Hippocampal formation (tissue), 2 donors: Measurements from ENCODE around the gene CUX1.

ENCODE experiments used
- DNase-seq, 2 donors: peaks; one replicate each; lab custom pipeline; 2025; lab: John Stamatoyannopoulos, UW

Gene CUX1

DNA sequence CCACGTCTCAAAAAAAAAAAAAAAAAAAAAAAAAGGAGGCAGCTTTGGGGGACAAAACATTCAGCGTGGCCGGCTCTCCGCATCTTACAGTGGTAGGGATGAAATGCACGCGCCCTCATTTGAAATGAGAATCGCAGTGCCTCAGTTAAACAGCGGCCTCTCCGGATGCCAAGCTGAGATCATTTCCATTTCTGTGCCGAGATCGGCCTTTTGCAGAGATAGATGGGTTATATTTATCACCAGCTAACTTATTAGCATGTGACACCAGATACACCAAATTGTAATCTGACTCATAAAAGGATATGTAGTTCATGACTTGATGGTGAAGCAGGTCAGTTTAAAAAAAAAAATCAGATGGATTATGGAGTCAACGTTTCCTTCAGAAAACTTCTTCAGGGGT, 138.7 kb downstream of the CUX1 start:
- DNase-seq = no peak

GRCh38 chr7:101957744-101958525, 140.5 kb downstream of the CUX1 start:
- no peak for DNase-seq

- no peak for DNase-seq
These were observed 141.9 kb downstream of the CUX1 start for GRCh38 chr7:101959342-101959741.

GRCh38 chr7:101959829-101960228, 142.4 kb downstream of the CUX1 start:
- no peak for DNase-seq

DNA sequence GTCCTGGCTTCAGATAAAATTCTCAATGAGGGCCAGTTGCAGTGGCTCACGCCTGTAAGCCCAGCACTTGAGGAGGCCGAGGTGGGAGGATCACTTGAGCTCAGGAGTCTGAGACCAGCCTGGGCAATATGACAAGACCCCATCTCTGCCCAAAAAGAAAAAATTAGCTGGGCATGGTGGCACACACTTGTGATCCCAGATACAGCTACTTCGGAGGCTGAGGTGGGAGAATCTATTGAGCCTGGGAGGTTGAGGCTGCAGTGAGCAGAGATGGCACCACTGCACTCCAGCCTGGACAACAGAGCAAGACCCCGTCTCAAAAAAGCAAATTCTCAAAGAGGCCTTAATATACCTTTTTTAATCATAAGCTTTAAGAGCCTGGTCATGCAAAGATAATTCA, 142.9 kb downstream of the CUX1 start:
- no peak for DNase-seq

- DNase-seq = no peak
These were observed 143.7 kb downstream of the CUX1 start for GRCh38 chr7:101960985-101961708.

- no peak for DNase-seq
These were observed 144.4 kb downstream of the CUX1 start for GRCh38 chr7:101961811-101962210.

GRCh38 chr7:101963693-101964092, 146.3 kb downstream of the CUX1 start:
- no peak for DNase-seq

DNA sequence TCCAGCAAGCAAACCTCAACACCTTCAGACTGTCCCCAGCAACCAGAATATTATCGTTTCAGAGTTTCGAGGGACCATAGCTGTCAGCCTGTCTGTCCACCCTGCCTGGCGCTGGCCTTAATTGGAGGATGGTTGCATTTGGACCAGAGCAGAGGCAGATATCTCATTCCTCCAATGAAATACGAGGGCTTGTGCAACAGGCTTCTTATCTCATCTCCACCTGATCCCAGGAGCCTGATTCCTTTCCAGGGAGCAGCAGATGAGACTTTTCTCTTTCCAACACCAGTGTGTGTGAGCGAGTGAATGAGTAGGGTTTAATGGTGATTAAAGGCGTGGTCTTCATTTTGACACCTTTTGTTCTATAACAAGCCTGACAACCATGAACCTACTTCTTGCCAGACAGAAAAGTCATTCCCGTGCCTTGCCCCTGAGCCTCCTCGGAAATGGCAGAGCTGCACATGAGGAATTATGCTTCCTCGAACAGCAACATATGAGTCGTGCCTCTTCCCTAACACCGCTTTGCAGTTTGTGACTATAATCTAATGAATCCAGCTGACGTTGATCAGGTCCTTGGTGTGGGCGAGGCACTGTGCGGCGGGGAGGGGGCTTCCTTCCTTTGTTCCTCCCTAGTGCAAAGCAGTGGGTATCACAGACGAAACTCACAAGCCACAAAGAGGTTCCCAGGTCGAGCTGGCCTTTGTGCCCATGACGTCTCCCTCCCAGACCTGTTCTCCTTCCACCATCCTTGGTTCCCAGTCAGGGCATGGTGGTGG, 147.4 kb downstream of the CUX1 start:
- no peak for DNase-seq

DNA sequence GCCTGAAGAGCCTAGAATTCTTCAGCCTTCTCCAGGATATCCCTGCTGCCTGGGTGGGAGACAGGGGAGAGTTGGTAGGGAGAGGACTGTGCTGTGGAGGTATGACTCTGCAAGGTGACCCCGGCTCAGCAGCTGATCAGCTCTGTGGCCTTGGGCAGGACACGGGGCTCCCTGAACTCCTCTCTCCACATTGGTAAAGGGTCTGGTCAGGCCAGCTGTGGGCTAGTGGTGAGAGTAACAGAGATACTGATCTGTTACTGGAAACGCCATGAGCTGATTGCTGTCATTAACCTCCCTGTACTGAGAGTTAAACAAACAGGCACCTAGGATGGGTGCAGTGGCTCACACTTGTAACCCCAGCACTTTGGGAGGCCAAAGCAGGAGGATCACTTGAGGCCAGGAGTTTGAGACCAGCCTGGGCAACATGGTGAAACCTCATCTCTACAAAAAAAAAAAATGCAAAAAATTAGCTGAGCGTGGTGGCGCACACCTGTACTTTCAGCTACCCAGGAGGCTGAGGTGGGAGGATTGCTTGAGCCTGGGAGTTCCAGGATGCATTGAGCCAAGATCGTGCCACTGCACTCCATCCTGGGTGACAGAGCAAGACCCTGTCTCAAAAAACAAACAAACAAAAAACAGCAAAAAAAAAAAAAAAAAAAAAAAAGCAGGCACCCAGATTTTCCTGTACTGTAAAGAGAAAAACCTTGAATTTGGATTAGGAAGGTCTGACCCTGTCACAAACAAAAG, 151.5 kb downstream of the CUX1 start:
- DNase-seq = no peak

DNA sequence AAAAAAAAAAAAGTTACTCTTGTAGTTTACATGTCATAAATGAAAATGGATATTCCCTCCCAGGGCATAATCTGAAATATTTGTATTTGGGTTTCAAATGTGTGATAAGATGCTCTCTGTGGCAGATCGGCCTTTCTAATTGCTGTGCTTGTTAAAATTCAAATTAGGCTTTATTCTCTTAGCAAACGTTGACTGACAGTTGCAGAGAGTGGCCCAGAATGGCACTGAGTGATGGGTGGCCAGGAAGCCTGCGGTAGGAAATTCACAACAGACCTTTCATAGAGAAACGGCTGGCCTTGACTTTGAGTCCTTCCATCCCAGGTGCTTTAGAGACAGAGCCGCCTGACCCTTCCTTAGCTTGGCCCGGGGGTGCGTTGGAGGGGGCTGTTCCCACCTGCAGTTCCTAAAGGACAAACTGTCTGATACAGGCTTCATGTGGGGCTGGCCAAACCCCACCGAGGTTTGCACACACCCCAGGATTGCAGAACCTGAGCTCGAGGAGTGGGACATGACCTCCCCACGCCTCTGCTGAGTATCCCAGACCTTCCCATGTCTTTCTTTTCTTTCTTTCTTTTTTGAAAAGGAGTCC, 152.7 kb downstream of the CUX1 start:
- DNase-seq = no peak

DNA sequence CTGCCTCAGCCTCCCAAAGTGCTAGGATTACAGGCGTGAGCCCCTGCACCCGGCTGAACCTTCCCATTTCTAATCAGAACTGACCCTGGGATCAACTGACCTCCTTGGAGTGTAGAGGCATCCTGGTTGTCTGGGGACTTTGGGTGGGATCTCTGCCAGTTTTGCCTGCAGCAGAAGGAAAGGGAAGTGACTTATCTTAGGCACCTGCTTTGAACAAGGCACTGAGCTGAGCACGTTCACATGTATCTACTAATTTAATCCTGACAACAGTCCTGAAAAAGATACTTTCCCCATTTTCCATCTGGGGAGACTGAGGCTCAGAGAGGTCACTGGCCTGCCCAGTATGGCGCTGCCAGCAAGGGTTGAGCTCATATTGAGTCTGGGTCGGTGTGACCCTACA, 153.4 kb downstream of the CUX1 start:
- DNase-seq = no peak

GRCh38 chr7:101971457-101971856, 154.0 kb downstream of the CUX1 start:
- no peak for DNase-seq

GRCh38 chr7:101972627-101973026, 155.2 kb downstream of the CUX1 start:
- no peak for DNase-seq

DNA sequence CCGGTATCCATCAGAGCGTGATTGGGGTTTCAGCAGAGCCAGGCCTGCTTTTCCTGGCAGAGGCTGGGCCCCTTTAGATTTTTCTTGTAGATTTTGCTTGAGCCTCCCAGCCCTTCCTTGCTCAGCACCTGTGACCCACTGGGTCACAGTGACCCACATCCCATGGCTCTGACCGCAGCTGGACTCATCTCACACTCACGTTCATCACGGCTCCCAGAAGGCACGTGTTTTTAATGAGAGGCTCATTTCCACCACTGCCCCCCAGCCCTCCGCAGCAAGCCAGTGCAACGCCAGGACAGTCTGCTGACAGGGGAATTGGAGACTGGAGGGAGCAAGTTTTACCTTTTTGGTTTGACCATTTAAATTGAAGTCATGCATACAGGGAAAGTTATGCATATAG, 155.7 kb downstream of the CUX1 start:
- no peak for DNase-seq

GRCh38 chr7:101974393-101974792, 157.0 kb downstream of the CUX1 start:
- DNase-seq = no peak

DNA sequence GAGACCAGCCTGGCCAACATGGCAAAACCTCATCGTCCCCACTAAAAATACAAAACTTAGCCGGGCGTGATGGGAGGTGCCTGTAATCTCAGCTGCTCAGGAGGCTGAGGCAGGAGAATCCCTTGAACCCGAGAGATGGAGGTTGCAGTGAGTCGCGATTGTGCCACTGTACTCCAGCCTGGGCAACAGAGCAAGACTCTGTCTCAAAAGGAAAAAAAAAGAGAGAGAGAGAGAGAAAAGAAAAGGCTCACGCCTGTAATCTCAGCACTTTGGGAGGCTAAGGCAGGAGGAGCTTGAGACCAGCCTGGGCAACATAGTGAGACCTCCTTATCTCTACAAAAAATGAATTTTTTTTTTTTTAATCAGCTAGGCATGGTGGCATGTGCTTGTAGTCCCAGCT, 157.6 kb downstream of the CUX1 start:
- DNase-seq = no peak

DNA sequence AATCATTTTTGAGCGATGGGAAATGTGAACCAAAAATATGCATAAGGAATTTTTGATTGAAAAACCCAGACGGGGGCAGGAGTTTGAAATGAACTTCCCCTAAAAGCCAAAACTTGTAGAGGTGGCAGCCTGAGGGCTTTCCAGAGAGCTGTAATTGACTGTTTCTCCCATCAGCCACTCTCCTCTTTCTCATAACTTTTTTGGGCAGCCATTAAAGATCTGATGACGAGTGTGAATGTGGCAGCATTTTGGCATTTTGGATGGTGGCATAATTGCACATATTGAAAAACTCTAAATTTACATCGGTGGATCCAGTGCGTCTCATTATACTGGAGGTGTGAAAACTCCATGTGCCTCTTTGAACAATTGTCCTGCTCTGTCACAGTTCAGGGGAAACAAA, 159.0 kb downstream of the CUX1 start:
- DNase-seq = no peak

- no peak for DNase-seq
These were observed 159.8 kb downstream of the CUX1 start for GRCh38 chr7:101977249-101977648.

GRCh38 chr7:101978683-101979082, 161.3 kb downstream of the CUX1 start:
- no peak for DNase-seq

DNA sequence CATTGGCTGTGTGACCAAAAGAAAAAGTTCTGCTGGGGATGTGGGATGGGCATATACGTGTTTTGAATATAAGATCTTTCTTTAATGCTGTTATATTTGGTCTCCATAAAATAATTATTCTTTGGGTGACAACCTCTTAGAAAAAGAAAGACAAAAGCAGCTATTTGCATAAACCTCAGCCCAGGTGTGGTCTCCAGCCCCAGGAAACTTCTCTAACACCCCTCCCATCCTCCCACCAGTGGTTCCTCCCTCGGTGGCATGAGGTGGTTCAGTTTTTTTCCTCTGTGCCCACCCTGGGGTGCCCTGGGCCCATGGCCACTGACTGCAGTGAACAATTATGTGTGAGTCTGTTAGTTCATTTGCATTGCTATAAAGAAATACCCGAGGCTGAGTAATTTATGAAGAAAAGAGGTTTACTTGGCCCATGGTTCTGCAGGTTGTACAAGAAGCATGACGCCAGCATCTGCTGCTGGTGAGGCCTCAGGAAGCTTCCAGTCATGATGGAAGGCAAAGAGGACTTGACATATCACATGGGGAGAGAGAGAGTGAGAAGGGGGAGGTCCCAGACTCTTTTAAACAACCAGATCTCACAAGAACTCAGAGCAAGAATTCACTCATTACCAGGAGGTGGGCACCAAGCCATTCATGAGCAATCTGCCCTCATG, 165.9 kb downstream of the CUX1 start:
- DNase-seq = no peak
